GM12872 (cell line): ENCODE data around the gene MAGI2.

Experiments
- CTCF ChIP-seq: IDR thresholded peaks from 3 replicates; pipeline ENCODE4 v1.5.1; 2011; ENCODE audit warnings: low read depth, mild to moderate bottlenecking, low read length, moderate library complexity; ENCODE audit not compliant: insufficient read depth

Gene MAGI2

GRCh38 chr7:79320741-79321473 is 132.6 kb downstream of the MAGI2 start:
- no peak for TF ChIP-seq CTCF

- TF ChIP-seq CTCF = no peak
These were observed 134.1 kb downstream of the MAGI2 start for GRCh38 chr7:79319369-79319768.

GRCh38 chr7:79317728-79318127 is 135.7 kb downstream of the MAGI2 start:
- no peak for TF ChIP-seq CTCF

GRCh38 chr7:79312022-79312421 is 141.4 kb downstream of the MAGI2 start:
- TF ChIP-seq CTCF = no peak

- TF ChIP-seq CTCF = no peak
These were observed 145.3 kb downstream of the MAGI2 start for GRCh38 chr7:79308192-79308591.

- no peak for TF ChIP-seq CTCF
These were observed 146.1 kb downstream of the MAGI2 start for GRCh38 chr7:79307376-79307775.

GRCh38 chr7:79304711-79305110 is 148.8 kb downstream of the MAGI2 start:
- no peak for TF ChIP-seq CTCF

GRCh38 chr7:79302293-79302692 is 151.2 kb downstream of the MAGI2 start:
- TF ChIP-seq CTCF = no peak
